HEK293T (cell line): ENCODE results near the gene HHIPL2.

Experiments used
- ARNT ChIP-seq: fragments of 450-650 bp; IDR thresholded peaks from 2 replicates; pipeline ENCODE4 v1.6.1; 2017; ENCODE audit warnings: mild to moderate bottlenecking
- CTBP1 ChIP-seq: fragments of 450-650 bp; IDR thresholded peaks from 2 replicates; pipeline ENCODE4 v1.6.1; 2016; ENCODE audit warnings: borderline replicate concordance
- FOXA1 ChIP-seq: fragments of 450-650 bp; IDR thresholded peaks from 2 replicates; pipeline ENCODE4 v1.6.1; 2016; ENCODE audit warnings: mild to moderate bottlenecking
- FOXK2 ChIP-seq: fragments of 450-650 bp; IDR thresholded peaks from 2 replicates; pipeline ENCODE4 v1.6.1; 2016; ENCODE audit warnings: mild to moderate bottlenecking
- FOXM1 ChIP-seq: fragments of 450-650 bp; IDR thresholded peaks from 2 replicates; pipeline ENCODE4 v1.6.1; 2017; ENCODE audit warnings: mild to moderate bottlenecking, borderline replicate concordance
- L3MBTL2 ChIP-seq: fragments of 450-650 bp; conservative IDR thresholded peaks from 2 replicates; pipeline ENCODE4 v1.6.1; 2016; ENCODE audit warnings: mild to moderate bottlenecking
- LEF1 ChIP-seq: fragments of 450-650 bp; IDR thresholded peaks from 2 replicates; pipeline ENCODE4 v1.6.1; 2017; ENCODE audit warnings: mild to moderate bottlenecking, borderline replicate concordance
- NFRKB ChIP-seq: fragments of 450-650 bp; IDR thresholded peaks from 2 replicates; pipeline ENCODE4 v1.6.1; 2016; ENCODE audit warnings: mild to moderate bottlenecking, moderate library complexity
- SP1 ChIP-seq: fragments of 450-650 bp; IDR thresholded peaks from 2 replicates; pipeline ENCODE4 v1.6.1; 2017
- SUZ12 ChIP-seq: fragments of 450-650 bp; IDR thresholded peaks from 2 replicates; pipeline ENCODE4 v1.6.1; 2016; ENCODE audit warnings: mild to moderate bottlenecking
- TARDBP ChIP-seq: fragments of 450-650 bp; IDR thresholded peaks from 2 replicates; pipeline ENCODE4 v1.6.1; 2016
- TF ChIP-seq, protein P1 (sequence below): fragments of 450-650 bp; IDR thresholded peaks from 2 replicates; pipeline ENCODE4 v1.6.1; 2016

DNA sequence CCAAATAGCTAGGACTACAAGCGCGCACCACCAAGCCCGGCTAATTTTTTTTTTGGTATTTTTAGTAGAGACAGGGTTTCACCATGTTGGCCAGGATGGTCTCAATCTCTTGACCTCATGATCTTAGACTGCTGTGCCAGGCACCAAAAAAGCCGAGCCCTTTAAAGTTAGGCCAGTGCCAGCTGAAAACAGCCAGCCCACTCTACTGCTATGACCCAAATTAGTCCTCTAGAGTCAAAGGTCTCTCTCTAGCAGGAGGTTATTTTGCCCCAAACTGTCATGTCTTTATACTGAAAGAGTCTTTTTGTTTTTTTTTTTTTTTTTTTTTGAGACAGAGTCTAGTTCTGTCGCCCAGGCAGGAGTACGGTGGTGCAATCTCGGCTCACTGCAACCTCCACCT is 9.7 kb upstream of the HHIPL2 start:
- no peak for TF ChIP-seq SP1
- no peak for TF ChIP-seq L3MBTL2
- no peak for TF ChIP-seq SUZ12
- no peak for TF ChIP-seq ARNT
- no peak for TF ChIP-seq FOXM1
- no peak for TF ChIP-seq TARDBP
- TF ChIP-seq, protein P1, sequence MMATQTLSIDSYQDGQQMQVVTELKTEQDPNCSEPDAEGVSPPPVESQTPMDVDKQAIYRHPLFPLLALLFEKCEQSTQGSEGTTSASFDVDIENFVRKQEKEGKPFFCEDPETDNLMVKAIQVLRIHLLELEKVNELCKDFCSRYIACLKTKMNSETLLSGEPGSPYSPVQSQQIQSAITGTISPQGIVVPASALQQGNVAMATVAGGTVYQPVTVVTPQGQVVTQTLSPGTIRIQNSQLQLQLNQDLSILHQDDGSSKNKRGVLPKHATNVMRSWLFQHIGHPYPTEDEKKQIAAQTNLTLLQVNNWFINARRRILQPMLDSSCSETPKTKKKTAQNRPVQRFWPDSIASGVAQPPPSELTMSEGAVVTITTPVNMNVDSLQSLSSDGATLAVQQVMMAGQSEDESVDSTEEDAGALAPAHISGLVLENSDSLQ = no peak
- TF ChIP-seq FOXK2 = no peak
- TF ChIP-seq CTBP1 = no peak
- TF ChIP-seq NFRKB = no peak
- TF ChIP-seq LEF1 = no peak
- TF ChIP-seq FOXA1 = no peak
